ENCODE measurements around the gene MEIG1. TPM values are rescaled to one million over a fixed set of nuclear protein-coding genes. Genes with fewer than 3 reads are reported as not detected.
A peak's percentile ranks its signal among the peaks of the same experiment; 100 is the strongest.

The MEIG1 gene, protein sequence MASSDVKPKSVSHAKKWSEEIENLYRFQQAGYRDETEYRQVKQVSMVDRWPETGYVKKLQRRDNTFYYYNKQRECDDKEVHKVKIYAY
- polyA plus RNA-seq (2012; ENCODE audit: low read depth, missing spikeins): 0.65 TPM

DNA sequence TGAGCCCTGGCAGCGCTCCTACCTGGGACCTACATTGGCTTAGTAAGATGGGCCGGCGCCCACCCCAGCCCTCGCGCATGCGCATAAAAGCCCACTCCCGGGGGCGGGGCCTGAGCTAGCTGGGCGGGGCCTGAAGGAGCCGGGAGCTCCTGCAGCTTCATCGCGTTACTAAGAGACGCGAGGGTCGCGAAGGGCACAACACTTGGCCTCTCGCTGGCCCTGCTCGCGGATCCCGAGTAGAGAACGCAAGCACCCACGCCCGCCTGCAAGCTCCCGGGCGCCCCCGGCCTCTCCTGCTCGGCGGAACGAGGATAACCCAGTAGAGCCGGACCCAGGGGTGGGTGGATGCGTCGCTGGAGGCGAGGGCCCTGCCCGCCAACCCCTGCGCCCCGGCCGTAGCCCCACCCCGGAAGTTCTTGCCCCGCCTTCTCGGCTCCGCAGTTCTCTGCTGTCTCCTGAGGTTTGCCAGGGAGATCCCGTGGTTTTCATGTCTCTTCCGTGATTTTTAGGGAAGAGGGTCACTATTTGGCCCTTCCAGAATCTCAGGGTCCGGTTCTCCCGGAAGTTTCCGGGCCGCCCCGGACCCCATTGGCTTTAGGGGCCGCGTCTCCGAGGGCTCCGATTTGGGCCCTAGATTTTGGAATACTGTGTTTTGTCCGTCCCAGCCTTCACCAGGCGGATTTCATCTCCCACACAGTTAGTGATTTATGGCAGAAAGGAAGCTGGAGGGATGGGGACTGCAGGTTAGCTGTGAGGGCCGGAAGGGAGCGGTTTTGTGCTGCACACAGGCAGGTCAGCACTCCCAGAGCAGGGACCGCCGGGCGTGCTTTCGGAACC lies at the start of gene MEIG1:
Gene MEIG1, plus strand, starts transcription at position 168 of the 837 bp plus-strand sequence. CDS start 7,081 bp downstream, outside the sequence.
- TF ChIP-seq POLR2A (IDR thresholded peaks at IDR 0.05; ENCODE audit: low read depth, low read length) (peak; percentile 40; the same call in 1 of the 2 replicates), POU2F2 (IDR thresholded peaks at IDR 0.05; ENCODE audit: low read depth, low read length) (no peak), PAX5 (IDR thresholded peaks at IDR 0.05; ENCODE audit: insufficient read depth, low read length, severe bottlenecking) (no peak), SPI1 (IDR thresholded peaks at IDR 0.05; ENCODE audit: low read depth, low read length) (no peak), TAF1 (IDR thresholded peaks at IDR 0.05; ENCODE audit: low read depth, low read length) (no peak), POLR2AphosphoS5 (IDR thresholded peaks at IDR 0.05; ENCODE audit: low read depth, low read length) (no peak)
- peak; percentile 92 for FAIRE-seq
- peak; percentile 78 for DNase-seq (ENCODE audit: insufficient read length, low spot score)

DNA sequence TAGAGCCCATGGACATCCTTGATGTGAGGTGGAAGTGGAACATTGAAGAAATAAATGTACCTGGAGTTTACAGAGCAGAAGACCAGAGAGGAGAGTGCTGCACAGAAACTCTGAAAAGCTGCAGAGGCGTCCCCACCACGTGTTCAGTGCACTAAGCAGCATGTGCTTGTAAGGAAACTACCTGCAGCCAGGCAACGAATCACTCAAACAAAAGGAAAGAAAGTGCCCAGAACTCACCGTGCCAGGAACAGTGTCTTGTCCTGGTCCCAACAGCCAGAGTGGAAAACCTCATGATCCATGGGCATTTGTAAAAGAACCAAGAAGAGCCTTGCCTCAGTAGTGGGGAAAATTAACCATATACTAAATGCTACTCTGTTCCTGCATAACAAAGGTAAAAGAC lies 48.2 kb upstream of the MEIG1 start:
- TF ChIP-seq PAX5 (IDR thresholded peaks at IDR 0.05; ENCODE audit: insufficient read depth, low read length, severe bottlenecking): no peak
- no peak for TF ChIP-seq TAF1 (IDR thresholded peaks at IDR 0.05; ENCODE audit: low read depth, low read length)
- no peak for TF ChIP-seq SPI1 (IDR thresholded peaks at IDR 0.05; ENCODE audit: low read depth, low read length)
- no peak for TF ChIP-seq POU2F2 (IDR thresholded peaks at IDR 0.05; ENCODE audit: low read depth, low read length)
- TF ChIP-seq POLR2A (IDR thresholded peaks at IDR 0.05; ENCODE audit: low read depth, low read length): no peak; the same call in 1 of the 2 replicates
- no peak for TF ChIP-seq POLR2AphosphoS5 (IDR thresholded peaks at IDR 0.05; ENCODE audit: low read depth, low read length)
- no peak for FAIRE-seq
- DNase-seq (ENCODE audit: insufficient read length, low spot score): no peak

DNA sequence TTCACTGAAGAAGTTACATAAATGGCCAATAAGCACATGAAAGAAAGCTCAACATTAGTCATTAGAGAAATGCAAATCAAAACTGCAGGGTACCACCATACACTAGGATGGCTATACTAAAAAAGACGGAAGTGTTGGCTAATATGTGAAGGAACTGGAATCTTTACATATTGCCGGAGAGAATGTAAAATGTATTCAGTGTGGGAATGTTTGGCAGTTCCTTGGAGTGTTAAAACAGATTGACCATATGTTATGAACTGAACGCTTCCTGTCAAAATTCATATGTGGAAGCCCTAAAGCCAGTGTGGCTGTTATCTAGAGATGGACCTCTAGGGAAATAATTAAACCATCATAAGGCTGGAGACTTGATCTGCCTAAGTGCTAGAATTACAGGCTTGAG lies 47.4 kb upstream of the MEIG1 start:
- DNase-seq (ENCODE audit: insufficient read length, low spot score): no peak
- FAIRE-seq: no peak
- TF ChIP-seq POU2F2 (IDR thresholded peaks at IDR 0.05; ENCODE audit: low read depth, low read length) (no peak), SPI1 (IDR thresholded peaks at IDR 0.05; ENCODE audit: low read depth, low read length) (no peak), POLR2AphosphoS5 (IDR thresholded peaks at IDR 0.05; ENCODE audit: low read depth, low read length) (peak; percentile 50; the same call in 1 of the 2 replicates), TAF1 (IDR thresholded peaks at IDR 0.05; ENCODE audit: low read depth, low read length) (no peak)

DNA sequence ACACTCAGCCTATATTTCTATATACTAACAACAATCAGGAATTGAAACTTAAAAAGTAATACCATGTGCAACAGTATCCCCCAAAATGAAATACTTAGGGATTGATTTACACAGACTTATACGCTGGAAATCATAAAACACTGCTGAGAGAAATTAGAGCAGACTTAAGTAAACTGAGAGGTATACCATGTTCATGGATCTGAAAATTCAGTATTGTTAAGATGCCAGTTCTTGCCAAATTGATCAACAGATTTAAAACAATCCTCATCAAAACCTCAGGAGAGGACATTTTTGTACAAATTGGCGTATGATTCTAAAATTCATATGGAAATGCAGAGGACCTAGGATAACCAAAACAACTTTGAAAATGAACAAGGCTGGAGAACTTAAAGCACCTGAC lies 42.6 kb upstream of the MEIG1 start:
- TF ChIP-seq POLR2A (IDR thresholded peaks at IDR 0.05; ENCODE audit: low read depth, low read length) (no peak), POU2F2 (IDR thresholded peaks at IDR 0.05; ENCODE audit: low read depth, low read length) (no peak), POLR2AphosphoS5 (IDR thresholded peaks at IDR 0.05; ENCODE audit: low read depth, low read length) (no peak), TAF1 (IDR thresholded peaks at IDR 0.05; ENCODE audit: low read depth, low read length) (no peak), PAX5 (IDR thresholded peaks at IDR 0.05; ENCODE audit: insufficient read depth, low read length, severe bottlenecking) (no peak), SPI1 (IDR thresholded peaks at IDR 0.05; ENCODE audit: low read depth, low read length) (no peak)
- DNase-seq (ENCODE audit: insufficient read length, low spot score): no peak
- FAIRE-seq: no peak

DNA sequence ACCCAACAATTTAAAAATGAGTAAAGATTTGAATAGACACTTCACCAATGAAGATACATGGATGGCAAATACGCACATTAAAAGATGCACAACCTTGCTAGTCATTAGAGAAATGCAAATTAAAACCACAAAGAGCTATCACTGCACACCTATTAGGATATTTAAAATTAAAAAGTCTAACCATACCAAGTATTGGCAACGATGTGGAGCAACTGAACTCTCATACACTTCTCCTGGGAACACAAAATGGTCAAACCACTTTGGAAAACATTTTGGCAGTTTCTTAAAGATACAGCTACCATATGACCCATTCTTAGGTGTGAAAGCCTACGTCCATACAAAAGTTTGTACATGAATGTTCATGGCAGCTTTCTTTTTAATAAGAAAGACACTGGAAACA lies 41.4 kb upstream of the MEIG1 start:
- TF ChIP-seq TAF1 (IDR thresholded peaks at IDR 0.05; ENCODE audit: low read depth, low read length): no peak
- no peak for TF ChIP-seq POU2F2 (IDR thresholded peaks at IDR 0.05; ENCODE audit: low read depth, low read length)
- TF ChIP-seq POLR2AphosphoS5 (IDR thresholded peaks at IDR 0.05; ENCODE audit: low read depth, low read length): no peak
- no peak for TF ChIP-seq PAX5 (IDR thresholded peaks at IDR 0.05; ENCODE audit: insufficient read depth, low read length, severe bottlenecking)
- DNase-seq (ENCODE audit: insufficient read length, low spot score) (no peak), FAIRE-seq (no peak)

DNA sequence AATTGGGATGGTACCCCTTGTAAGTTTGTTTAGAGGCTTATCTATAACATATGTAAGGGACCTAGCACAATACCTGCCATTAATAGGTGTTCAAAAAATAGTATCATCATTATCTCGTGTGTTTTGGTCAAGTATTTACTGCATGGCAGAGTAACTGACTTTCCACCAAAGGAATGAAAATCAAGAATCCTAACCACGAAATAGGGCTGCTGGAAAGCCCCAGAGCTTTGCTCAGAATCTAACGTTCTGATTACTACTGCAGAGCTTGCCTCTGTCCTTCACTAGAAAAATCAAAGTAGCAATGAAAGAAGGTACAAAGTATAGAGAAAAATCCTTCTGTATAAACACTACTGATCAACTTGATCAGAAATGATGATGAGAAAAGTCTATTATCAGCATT lies 40.2 kb upstream of the MEIG1 start:
- DNase-seq (ENCODE audit: insufficient read length, low spot score): no peak
- FAIRE-seq: peak; percentile 23
- no peak for TF ChIP-seq POLR2A (IDR thresholded peaks at IDR 0.05; ENCODE audit: low read depth, low read length)
- no peak for TF ChIP-seq POLR2AphosphoS5 (IDR thresholded peaks at IDR 0.05; ENCODE audit: low read depth, low read length)

DNA sequence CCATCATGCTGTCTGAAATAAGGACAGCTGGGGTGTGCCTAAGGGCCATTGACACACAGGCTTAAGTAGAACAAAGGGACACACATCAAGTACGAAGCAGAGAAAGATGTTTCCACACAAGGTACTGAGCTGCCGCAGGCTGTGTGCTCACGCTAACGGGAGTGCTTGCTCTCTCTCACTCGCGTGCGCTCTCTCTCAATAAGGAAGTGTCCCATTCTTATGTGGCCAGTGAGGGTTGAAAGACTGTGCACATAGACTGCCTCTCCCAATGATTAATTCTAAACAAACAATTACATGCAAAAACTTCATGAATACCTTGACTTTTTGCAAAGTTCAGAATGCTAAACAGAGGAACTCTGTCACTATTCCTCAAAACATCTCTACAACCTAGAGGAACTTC lies 35.2 kb upstream of the MEIG1 start:
- TF ChIP-seq POLR2AphosphoS5 (IDR thresholded peaks at IDR 0.05; ENCODE audit: low read depth, low read length) (no peak), SPI1 (IDR thresholded peaks at IDR 0.05; ENCODE audit: low read depth, low read length) (no peak), POLR2A (IDR thresholded peaks at IDR 0.05; ENCODE audit: low read depth, low read length) (no peak), PAX5 (IDR thresholded peaks at IDR 0.05; ENCODE audit: insufficient read depth, low read length, severe bottlenecking) (no peak), POU2F2 (IDR thresholded peaks at IDR 0.05; ENCODE audit: low read depth, low read length) (no peak), TAF1 (IDR thresholded peaks at IDR 0.05; ENCODE audit: low read depth, low read length) (no peak)
- FAIRE-seq (no peak), DNase-seq (ENCODE audit: insufficient read length, low spot score) (no peak)

DNA sequence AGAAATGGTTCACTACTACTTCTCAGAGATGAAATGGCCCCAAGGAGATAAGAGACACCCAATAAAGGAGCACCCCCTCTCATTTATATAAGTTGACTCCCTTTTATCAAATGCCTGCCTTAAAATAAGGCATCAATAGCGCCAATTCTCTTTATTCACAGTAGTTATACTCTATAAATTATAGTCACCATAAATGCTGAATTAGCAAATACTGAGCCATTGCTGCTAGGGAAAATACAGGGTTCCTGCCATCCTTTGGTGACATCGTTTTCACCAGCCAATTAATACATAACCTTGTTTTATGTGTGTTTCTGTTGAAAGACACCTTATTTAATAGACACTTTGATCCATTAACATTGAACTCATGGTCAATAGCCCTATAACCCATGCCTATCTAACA lies 33.9 kb upstream of the MEIG1 start:
- FAIRE-seq: no peak
- DNase-seq (ENCODE audit: insufficient read length, low spot score): no peak

DNA sequence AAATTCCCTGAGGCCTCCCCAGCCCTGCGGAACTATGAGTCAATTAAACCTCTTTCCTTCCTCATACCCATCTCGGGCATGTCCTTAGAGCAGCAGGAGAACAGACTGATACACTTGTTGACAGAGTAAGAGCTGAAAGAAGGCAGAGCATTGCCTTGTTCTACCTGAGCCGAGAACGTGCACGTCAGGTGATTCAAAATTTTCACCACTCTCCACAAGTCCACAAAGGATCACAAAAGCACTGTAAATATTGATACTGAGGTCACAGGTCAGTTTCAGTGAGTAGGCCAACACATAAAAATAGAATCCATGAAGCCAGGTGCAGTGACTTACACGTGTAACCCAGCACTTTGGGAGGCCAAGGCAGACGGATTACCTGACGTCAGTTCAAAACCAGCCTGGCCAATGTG lies 33.1 kb upstream of the MEIG1 start:
- TF ChIP-seq POLR2AphosphoS5 (IDR thresholded peaks at IDR 0.05; ENCODE audit: low read depth, low read length) (no peak), POU2F2 (IDR thresholded peaks at IDR 0.05; ENCODE audit: low read depth, low read length) (no peak), SPI1 (IDR thresholded peaks at IDR 0.05; ENCODE audit: low read depth, low read length) (no peak)
- DNase-seq (ENCODE audit: insufficient read length, low spot score) (no peak), FAIRE-seq (peak; percentile 75)

More for the DNA sequence above, 33.9 kb upstream of the MEIG1 start:
- TF ChIP-seq POLR2AphosphoS5 (IDR thresholded peaks at IDR 0.05; ENCODE audit: low read depth, low read length) (no peak), POU2F2 (IDR thresholded peaks at IDR 0.05; ENCODE audit: low read depth, low read length) (no peak), POLR2A (IDR thresholded peaks at IDR 0.05; ENCODE audit: low read depth, low read length) (no peak), SPI1 (IDR thresholded peaks at IDR 0.05; ENCODE audit: low read depth, low read length) (no peak), PAX5 (IDR thresholded peaks at IDR 0.05; ENCODE audit: insufficient read depth, low read length, severe bottlenecking) (no peak), TAF1 (IDR thresholded peaks at IDR 0.05; ENCODE audit: low read depth, low read length) (no peak)
